HG02884 (cell line): ENCODE data around the gene ACTR3C.
"Not testable (repeated sequence)": the region's sequence is repeated elsewhere in the genome, so short reads cannot be mapped to it uniquely, and the experiment has no call there.

Source experiments
- ATAC-seq: cut with Tn5 transposase; IDR thresholded peaks from one replicate; pipeline ENCODE4 v1.9.1; 2021; ENCODE audit warnings: mild to moderate bottlenecking, moderate library complexity; ENCODE audit not compliant: unreplicated experiment

The ACTR3C gene

DNA sequence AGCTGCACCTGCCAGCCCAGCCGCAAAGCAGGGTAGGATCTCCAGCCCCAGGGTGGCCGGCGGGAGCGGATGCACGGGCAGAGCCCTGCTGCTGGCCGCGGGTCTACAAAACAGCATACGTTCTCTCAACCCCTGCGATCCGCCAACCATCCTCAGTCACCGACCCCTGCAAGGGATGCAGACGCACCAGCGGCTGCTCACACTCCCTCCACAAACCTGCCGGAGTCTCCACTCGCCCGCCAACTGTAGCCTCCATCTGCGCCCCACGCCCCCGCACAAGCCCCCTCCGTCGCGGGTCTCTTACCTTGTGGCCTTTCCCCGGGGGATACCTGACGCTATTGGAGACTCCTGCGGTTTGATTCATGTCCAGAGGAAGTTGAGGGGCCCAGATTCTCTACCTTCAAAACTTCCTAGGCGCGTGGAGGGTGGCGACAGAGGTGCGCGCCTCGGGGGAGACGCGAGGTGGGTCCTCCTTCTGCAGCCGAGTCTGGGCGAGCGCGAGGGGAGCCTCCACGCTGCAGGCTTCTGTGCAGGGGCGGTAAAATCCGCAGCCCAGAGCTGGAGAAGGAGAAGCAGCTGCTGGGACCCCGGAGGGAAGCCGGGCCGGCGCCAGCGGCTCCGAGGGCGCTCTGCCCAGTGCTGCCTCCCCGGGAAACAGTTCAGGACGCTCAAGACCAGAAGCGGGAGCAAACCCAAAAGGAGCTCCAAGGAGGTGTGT, 103.2 kb downstream of the ACTR3C start:
- ATAC-seq: not testable (repeated sequence)

GRCh38 chr7:150206848-150207247, 116.5 kb downstream of the ACTR3C start:
- ATAC-seq: not testable (repeated sequence)

DNA sequence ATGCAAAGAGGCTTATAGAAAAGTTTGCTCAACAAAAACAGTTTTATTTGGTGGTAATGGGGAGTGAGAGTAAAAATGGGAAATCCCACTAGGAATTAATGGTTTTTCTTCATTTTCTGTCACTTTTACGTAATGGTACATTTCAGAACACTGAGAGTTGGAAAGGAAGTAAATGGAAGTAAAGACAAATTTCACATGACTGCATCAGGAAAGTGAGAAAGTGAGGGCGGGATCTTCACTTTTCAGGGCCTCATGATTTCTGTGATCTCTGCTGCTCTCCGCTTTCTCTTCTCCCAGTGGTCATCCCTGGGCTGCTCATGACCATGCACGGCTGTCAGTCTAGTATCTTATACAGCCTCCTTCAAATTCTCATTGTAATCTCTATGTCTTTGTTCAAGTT, 117.5 kb downstream of the ACTR3C start:
- ATAC-seq: not testable (repeated sequence)

DNA sequence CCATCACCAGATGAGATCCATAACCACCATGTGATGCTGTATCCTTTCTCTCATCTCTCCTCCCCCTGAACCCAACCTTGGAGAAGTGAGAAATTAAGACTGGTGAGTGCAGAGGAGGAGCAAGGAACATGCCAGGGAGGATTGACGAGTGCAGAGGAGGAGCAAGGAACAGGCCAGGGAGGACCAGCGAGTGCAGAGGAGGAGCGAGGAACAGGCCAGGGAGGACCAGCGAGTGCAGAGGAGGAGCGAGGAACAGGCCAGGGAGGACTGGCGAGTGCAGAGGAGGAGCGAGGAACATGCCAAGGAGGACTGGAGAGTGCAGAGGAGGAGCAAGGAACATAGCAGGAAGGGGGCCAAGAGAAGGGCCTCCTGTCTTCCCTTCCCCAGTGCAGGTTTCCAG, 118.8 kb downstream of the ACTR3C start:
- not testable (repeated sequence) for ATAC-seq

DNA sequence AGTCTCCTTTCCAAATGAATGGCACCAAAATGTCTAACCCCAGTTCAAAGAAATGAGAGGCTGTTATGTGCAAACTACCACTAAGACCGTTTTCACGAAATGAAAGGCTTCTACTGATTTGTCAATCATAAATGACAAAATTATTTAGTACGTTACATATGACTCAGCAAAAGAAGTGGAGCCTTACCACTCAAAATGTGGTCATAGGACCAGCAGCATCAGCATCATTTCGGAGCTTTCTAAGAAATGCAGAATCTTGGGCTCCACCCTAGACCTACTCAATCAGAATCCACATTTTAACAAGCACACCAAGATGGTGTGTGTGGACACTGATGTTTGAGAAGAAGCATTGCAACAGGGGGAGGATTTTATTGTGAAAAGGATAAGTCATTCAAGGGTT, 120.5 kb downstream of the ACTR3C start:
- ATAC-seq: not testable (repeated sequence)
